Fibroblast of lung (primary cell): ENCODE results near the gene CHURC1.

ENCODE experiments used
- CTCF ChIP-seq, 2 donors: IDR thresholded peaks in 1 of 2; conservative IDR thresholded peaks in 1 of 2; 1 replicate in 1 of 2; 2 replicates in 1 of 2; pipeline ENCODE4 v1.5.1; 2011 to 2012; ENCODE audit warnings: low read length in 2 of 2, control low read depth in 1 of 2, inconsistent platforms in 1 of 2, low read depth in 1 of 2, mild to moderate bottlenecking in 1 of 2
- EZH2 ChIP-seq: IDR thresholded peaks from 2 replicates; pipeline ENCODE4 v1.5.1; 2012; ENCODE audit warnings: low read length, control low read depth, mild to moderate bottlenecking; ENCODE audit errors: missing control alignments

GRCh38 chr14:64889352-64889751, 24.9 kb upstream of the CHURC1 start:
- TF ChIP-seq CTCF (conservative IDR thresholded peaks at IDR 0.05 in 1 of 2, IDR thresholded peaks at IDR 0.05 in 1 of 2; ENCODE audit: low read depth in 1 of 2, low read length in 2 of 2) (no peak), EZH2 (no peak)
